MM.1S (cell line): ENCODE data around the gene SLC39A9.

Experiments
- EZH2 ChIP-seq: fragments of 300-600 bp; sonication (generic); optimal IDR thresholded peaks from 2 replicates; pipeline ENCODE3; 2017; ENCODE audit warnings: low read depth, mild to moderate bottlenecking, antibody characterized with exemption, low read length, mixed read lengths
- EZH2phosphoT487 ChIP-seq: fragments of 300-600 bp; sonication (generic); IDR thresholded peaks from 2 replicates; pipeline ENCODE4 v1.6.1; 2018; ENCODE audit warnings: antibody characterized with exemption, low read length
- TF ChIP-seq, protein P1 (sequence below): fragments of 300-600 bp; sonication (generic); IDR thresholded peaks from 2 replicates; pipeline ENCODE4 v1.5.1; 2016; ENCODE audit warnings: antibody characterized with exemption, low read length, mixed read lengths

DNA sequence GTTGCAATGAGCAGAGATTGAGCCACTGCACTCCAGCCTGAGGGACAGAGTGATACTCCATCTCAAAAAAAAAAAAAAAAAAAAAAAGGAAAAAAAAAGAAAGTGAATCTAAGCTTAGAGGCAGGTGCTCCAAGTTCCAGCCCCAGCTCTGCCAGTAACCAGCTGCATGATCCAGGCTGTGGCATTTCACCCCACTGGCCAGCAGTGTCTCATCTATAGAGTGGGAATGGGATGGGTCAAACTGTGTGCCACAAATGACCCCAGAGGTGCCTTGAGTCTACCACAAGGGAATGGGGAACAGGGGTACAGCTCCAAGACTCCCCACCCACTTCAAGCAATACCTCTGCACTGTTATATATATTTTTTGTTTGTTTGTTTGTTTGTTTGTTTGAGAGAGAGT lies 91.0 kb downstream of the SLC39A9 start:
- TF ChIP-seq, protein P1, sequence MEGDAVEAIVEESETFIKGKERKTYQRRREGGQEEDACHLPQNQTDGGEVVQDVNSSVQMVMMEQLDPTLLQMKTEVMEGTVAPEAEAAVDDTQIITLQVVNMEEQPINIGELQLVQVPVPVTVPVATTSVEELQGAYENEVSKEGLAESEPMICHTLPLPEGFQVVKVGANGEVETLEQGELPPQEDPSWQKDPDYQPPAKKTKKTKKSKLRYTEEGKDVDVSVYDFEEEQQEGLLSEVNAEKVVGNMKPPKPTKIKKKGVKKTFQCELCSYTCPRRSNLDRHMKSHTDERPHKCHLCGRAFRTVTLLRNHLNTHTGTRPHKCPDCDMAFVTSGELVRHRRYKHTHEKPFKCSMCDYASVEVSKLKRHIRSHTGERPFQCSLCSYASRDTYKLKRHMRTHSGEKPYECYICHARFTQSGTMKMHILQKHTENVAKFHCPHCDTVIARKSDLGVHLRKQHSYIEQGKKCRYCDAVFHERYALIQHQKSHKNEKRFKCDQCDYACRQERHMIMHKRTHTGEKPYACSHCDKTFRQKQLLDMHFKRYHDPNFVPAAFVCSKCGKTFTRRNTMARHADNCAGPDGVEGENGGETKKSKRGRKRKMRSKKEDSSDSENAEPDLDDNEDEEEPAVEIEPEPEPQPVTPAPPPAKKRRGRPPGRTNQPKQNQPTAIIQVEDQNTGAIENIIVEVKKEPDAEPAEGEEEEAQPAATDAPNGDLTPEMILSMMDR: no peak
- TF ChIP-seq EZH2: no peak
- TF ChIP-seq EZH2phosphoT487: no peak
